CD4-positive, alpha-beta T cell treated with Interleukin-10 for 1 hour (primary cell): Measurements from ENCODE around the gene PARK7.

ENCODE experiments used
- DNase-seq: peaks from one replicate; pipeline ENCODE4 v3.0.0-alpha.2; 2020

PARK7 gene

DNA sequence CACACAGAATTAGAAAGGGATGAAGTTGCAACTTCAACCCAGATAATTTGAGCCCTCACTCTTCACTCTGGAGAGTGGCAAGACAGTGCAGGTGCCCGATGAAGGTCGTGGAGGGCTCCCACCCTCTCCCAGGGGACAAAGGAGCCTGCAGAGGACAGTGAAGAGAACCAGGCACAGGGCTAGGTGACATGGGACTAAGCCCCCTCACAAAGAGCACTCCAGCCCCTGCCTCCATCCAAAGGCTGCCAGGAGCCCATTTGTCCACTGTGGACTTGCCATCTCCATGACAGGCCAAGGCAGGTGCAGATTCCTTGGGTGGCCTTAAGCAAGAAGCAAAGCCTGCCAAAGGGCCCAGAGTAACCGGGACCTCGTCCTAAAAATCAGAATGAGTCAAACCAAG lies 49.5 kb downstream of the PARK7 start:
- DNase-seq, result no peak

DNA sequence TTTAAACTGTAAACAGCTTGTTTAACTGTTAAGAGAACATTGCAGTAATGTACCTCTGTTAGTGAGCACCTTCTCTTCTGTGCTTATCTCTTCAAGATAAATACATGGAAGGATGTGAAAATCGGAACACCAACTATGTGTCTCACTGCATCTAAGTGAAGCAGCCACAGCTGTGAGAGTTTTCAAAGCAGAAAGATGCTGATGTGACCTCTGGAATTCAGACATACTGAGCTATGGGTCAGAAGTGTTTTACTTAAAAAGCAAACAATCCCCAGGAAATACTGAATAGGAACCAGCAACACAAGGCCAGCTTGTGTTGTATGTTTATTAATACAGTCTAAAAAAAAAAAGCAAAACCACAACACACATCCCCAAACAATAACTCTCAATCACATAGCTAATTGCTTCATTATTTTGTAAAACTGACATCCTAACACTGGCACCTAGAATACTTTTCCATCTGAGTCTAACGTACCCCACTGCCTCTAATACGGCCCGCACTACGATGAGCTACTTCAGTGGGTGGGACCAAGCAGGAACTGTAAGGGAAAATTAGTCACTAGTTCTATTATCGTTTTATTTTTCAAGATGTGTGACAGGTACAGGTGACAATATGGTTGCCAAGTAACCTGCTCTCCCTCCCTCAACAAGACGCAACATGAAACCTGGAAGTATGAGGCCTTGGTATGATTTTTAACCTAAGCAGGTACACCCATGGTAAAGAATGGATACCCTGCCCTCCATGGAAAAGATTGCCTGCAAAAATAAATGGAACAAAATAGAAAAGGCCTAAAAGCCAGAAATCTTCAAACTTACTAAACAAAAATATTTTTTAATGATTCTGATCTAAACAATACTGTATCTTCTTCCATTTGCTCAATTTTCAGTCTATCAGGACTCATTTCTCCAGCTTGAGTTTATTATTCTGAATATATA lies 50.7 kb downstream of the PARK7 start:
- DNase-seq, result no peak

DNA sequence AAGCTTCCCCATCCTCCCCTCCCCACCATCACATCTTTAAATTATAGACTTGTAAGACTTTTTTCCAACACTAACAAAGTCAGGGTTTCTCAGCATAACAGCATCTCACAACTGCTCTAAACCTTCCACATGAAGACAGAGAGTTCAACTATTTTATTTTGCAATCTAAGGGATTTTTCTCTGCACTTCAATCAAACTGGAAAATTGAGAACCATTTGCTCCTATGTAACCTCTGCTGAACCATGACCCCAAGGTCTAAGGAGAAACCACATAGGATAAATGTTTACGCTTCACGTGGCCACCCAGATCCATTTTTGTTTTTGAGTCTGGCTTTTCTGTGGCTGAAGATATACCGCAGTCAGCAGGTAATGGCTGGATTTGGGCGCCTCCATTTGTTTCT lies 51.4 kb downstream of the PARK7 start:
- no peak for DNase-seq

DNA sequence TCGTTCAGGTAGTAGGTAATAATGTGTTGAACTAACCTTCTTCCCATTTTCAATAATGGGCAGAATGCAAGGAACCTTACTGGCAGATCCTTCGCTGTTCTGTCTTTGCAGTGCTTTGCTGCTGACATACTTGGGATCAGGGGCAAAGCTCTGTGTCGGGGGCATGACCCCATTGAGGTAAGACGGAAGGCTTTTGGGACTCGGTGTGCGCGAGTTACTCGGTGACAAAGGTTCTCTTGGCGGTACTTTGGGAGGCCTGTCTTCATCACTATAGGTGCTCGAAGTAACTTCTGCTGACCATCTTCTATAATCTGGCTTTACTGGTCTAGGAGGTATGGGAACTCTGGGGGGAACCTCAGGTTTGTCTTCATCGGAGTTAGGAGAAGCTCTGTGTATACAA lies 51.9 kb downstream of the PARK7 start:
- no peak for DNase-seq

DNA sequence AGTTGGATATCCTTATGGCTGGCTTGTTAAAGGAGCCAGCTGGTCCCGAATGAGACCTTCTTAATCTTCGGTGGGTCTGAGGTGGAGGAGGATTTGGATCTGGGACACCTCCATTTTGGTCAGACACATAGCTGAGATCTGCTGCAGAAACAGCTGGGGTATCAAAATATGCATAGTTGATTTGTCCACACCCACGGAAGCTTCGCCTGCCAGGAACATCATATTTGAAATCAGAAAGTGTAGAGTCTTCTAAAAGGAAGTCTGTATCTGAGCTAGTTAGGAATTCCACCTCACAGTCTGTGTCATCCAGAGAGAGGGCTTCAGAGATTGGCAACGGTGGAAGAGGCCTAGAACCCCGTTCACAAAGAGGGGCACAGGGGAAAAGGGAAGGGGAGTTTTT lies 52.3 kb downstream of the PARK7 start:
- DNase-seq, result no peak

DNA sequence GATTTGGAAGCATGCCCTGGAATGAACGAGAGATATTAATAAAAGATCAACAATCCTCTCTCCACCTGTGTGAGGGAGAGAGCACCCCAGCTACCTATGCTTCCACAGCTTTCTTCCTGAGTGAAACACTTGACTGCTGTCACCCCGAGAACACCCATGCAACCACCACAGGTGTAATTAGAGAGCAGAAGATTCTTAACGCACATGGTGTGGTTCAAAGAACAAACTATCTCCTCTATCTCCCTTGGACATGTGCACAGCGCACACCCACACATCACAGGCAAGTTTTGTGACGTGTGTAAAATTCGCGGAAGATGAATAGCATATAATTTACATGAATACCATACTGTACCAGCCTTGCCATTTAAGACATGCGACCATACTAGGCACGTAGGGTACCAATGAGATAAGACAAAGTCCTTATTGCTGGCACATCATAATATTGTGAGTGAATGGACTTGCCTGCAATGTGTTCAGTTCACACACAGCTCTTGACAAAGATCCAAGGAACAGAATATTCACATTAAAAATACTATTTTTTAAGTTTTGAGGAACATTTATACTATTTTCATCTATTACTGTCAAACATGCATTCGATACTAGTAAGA lies 53.0 kb downstream of the PARK7 start:
- DNase-seq, result no peak

DNA sequence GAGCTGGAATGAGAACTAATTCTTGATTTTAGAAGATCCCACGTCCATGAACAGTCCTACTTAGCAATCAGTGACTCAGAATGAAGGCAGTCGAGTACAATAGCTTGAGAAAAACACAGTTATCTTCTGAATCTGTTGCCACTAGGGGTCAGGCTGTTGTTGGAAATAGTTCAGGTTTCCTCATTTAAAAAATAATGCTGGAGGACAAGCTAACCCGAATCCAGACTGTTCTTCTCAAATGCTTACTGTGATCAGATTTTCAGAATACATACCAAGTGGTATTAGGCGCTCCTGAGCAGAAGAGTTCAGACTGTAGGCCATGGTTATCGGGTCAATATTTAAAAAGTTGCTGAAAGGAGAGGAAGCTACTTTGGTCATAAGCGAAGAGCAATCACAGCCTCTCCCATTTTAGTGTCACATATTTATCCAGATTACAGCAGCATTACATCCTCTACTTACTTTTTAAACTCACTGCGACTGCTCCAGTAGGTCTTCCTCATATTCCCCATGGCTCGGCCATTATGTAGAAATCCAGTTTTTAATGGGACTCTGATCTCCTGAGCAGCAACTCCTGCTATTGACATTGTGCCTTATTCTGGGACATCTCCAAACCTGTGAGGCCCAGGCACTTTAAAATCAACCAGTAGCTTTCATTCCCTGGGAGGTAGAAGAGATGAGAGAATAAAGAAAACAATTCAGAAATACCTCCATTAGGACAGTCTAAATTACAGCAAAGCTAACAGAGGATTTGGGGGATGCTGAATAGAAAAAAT lies 53.7 kb downstream of the PARK7 start:
- DNase-seq, result peak; percentile 69

DNA sequence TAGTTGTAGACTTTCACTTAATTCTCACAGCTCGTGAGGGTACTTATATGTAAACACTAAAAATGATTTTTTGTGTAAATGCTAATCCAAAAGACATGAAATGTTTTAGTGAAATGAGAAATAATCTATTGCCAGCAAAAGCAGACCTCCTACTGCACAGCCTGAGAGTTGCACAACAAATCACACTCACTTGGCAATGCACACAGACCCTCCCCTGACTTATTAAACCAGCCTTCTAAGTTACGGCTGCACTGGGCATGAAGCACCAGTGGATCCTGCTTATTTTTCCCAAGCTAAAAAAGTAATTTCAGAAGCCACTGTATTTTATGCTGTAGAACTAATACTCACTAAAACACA lies 54.3 kb downstream of the PARK7 start:
- no peak for DNase-seq

DNA sequence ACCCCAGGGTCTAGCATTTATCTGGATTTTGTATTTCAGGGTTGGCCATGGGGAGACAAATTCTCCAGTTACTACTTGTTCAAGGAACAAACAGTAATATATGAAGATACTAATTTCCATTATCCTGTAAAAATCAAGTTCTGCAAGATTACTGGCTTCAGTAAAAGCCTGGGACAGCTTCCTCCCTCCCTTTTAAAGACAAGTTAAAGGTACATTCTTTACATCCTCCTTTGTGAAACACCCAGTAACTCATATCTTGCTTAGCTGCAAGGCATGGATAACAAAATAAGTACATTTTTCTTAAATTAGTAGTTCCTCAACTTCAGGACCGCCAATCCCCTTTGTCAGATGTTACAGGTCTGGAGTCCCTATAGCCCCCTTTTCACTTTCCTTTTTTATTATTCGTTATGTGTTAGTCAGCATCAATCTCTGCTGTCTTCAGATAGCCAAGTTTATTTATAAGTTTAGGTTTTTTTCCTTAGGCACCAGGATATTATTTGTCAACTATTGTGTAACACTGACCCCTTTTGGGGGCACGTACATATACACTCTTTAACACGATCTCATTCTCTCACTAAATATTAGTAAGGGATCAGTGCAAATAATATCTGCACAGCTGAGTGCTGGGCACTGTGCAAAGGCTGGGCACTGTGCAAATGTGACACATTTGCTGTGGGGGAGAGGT lies 54.8 kb downstream of the PARK7 start:
- no peak for DNase-seq

DNA sequence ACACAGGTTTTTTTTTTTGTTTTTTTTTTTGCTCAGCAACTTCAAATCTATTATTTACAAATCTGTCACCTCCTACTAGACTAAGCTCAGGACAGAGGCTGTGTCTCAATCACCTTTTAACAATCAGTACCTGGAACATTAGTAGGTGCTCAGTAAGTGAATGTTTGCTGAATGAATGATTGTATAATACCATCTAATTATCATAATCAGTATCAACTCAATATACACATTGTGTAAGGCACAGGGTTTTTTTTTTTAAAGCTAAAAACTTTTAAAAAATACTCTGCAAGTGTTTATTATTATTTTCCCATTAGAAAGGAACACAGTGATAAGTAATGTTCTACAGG lies 55.4 kb downstream of the PARK7 start:
- no peak for DNase-seq

DNA sequence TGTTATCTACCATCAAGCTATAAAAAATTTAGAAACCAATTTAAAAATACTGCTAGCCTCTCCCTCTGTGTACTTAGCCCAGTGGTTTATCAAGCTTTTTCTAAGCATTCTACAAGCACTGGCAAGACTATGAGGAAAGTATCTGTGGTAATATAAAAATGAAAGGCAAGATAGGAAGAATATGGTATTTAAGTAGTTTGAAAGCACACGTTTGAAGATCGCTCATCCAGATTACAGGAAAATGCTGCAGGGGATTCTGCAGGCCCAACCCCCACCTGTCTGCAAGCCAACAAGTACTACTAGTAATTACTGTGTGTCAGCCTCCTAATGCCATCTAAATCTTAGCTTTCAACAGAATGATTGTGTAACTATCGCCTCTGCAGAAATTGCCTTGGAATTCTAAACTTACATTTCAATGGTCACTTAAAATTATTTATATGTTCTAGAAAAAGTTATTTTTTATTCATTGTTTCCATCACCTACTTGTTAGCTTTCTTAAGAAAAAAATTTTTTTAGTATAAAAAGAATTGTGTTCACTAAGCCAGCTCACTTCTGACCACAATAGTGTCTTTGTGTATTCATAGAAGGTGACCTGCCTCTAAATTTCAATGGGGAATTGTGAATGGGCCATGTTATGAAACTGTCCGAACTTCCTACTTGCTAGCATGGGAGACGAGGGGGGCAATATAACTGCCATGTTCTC lies 56.1 kb downstream of the PARK7 start:
- DNase-seq, result no peak

DNA sequence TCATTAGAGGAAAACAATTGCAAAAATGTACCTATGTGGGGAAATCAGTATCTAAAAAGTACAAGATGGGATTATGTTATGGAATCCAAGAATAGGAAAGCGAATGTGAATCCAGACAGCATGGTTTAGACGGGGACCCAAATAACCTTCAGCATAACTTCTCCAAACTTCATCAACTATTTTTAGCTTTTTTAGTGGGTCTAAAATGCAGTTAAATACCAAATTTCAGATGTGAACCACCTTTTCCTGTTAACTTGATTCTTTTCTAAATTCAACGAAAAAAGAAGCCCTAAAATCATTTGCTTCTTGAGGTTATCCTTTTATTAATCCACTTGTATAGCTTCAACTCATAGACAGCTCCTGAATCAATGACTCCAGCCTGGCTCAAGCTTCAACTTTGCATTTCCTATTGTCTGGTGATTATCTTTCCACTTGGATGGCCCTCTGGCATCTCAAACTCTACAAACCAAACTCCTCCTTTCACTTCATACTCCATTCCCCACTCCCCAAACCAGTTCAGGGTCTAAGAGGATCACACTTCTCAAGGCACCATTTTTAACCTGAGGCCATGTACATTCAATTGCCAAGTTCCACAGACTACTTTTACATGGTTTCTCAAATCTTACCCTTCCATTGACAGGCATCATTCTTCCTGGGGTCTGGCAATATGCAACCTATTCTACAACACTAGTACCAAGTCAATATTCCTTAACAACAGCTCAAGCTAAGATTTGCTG lies 57.1 kb downstream of the PARK7 start:
- no peak for DNase-seq

DNA sequence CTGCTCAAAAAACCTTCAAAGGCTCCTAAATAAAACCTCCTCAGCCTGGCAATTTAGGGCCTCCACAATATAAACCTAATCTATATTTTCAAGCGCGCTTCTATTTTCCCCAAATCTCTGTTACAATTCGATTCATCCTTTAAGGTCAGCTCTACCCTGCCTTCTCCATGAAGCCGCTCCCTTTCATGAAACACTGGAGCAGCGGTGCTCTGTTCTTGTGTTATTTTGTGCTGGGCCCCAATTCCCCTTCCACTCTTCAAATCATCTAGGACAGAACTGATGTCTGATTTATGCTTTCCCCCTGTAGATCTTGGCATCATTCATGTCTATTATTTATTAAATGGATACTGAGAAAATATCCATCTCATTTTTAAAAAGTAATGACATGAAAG lies 57.7 kb downstream of the PARK7 start:
- no peak for DNase-seq

DNA sequence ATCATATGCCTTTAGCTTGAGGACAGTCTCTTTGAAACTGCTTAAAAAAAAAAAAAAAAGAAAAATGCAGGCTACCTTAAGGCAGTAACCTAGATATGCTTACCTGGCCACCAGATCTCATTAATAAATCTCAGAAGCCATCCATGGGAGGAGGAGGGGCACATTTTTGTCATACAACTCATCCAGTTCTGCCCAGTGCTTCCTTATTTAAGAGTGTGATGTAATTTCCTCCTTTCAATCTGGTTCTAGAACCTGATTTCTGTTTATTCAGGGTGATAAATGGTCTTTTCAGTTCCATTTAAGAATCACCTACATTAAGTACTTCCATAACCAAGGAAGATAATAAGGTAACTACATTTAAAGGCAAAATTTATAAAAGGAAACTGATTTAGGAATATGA lies 58.5 kb downstream of the PARK7 start:
- DNase-seq, result no peak

DNA sequence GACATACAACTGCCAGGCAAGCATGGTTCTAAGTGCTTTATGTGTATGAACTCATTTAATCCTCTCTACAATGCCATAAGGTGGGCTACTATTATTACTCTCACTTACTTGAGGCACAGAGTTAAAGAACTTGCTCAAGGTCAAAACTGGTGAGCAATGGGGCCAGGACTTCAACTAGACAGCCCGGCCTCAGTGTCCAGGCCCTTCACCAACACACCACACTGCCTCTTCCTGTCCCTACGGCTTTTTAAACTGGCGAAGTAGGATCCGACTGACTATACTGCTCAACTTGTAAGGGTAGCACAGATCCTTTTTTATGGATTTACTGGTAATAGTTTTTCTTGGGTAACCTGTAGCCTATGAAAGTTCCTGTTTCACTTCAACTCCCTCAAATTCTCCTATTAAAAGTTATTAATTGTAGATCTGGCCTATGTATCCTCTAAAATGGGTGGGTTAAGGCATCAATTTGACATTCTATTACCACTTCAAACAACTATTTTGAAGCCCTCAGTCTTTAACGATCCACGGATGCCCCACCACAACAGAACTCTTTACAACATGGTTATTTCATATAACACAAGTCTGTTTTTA lies 60.3 kb downstream of the PARK7 start:
- DNase-seq, result no peak

DNA sequence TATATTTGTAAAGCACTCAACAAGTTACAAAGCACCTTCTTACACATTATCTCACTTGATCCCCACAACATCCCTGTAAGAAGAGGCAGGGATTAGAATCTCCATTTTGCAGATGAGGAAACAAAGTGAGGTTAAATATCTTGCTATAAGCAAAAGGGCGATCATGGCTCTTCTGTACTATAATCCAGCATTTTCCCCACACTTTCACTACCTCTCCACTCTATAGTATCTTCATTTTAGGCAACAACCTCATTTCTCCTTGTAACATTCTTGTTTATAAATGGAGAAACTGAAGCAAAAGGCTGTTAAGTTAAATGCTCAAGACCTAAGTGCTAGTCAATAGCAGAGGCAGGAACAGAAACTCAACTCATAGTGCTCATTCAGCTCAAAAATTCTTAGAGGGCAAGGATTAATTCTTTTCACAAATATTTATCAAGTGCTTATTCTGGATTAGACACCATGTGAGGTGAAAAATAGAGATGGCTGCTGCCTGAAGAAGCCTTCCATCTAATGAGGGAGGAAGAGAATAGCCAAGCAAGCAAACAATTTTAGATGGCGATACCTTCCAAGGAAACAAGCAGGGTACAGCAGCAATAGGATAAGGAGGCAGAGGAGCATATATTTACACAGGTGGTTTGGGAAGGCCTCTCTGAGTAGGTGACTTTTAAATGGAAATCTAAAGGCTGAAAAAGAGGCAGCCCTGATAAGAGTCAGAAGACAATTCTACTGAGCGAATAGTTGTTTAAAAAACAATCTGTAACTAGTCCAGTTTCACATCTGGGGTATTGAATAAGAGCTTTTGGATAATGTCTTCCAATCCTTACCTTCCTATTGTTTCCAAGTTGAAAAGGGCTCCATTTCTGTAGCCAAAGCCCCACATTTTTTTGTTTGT lies 61.1 kb downstream of the PARK7 start:
- DNase-seq, result no peak

DNA sequence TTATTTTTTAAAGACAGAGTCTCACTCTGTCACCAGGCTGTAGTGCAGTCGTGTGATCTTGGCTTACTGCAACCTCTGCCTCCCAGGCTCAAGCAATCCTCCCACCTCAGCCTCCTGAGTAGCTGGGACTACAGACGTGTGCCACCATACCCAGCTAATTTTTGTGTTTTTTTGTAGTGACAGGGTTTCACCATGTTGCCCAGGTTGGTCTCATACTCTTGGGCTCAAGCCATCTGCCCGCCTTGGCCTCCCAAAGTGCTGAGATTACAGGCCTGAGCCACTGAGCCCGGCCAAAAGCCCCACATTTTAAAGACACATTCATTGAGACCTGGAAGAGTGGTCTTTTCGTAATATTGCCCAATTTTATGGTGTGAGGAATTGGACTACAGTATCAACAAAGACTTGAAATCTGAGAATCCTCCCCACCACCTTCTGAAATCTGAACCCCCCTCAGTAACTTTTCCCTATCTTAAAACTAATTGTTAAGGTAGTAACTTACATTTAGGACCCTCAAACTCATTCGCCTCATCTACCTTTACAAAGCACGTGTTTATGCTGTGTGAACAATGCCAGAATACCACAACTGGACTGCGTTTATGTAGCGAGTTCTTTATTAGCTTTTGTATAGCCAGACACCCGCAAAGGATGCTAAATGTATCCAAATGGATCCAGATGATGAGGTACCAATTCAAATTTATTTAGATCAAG lies 61.9 kb downstream of the PARK7 start:
- DNase-seq, result no peak

DNA sequence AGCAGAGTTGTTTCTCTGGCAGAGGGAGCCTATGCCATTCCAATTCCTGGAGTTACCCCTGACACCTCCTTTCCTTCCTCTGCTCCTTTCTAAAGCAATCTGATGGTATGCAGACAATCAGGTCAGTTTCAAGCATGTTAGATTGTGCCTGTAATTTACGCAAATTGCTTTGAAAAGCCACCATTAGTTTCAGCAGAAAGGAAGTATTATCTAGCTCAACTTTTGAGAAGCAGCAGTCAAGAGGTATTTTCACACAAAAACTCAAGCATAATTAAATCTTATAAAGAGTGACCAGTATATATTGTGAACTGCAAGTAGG lies 62.4 kb downstream of the PARK7 start:
- no peak for DNase-seq

DNA sequence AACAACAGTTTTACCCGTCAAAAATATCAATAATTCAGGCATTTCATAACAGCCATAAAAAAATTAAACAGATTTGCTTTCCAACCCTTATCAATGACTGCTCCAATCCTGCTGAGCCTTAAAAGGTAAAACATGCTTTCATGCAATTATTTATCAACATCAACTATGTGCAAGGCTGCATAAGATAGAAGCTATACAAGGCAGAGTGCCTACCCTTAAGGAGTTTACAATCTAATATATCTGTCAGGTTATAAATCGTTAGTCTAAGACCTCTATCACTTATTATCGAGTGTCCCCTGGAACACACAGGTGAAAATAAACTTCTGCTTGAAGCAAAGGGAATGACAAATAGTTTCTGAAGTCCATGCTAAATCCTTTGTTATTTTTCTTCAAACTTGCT lies 62.8 kb downstream of the PARK7 start:
- DNase-seq, result no peak

DNA sequence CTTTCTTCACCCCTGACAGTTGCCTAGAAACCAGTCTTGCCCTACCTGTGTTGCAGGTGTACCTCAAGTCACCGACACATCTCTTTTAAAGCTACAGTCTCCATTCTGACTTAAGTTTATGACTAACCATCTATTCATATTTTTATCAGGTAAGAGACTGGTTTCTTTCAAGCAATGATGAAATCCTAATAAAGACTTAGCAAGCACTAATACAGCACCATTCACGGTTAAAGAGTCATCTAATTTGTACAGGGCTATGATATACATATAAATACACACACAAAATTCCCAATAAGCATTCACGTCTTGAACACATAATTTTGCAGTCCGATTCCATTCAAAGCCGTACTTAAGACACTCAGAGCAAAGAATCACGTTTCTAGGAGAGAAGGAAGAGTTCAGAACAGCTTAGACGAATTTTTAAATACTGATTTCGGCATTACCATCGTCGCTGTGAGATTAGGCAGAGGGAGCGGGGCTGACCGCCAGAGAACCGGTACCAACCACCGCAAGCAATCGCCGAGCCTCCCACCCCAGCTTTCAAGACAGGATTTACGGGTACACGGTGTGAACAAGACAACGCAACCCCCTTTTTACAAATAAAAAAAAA lies 63.7 kb downstream of the PARK7 start:
- DNase-seq, result no peak
